HEK293T (cell line): ENCODE data around the gene KCNJ5.

Experiments
- CTCF ChIA-PET: fragments of 350-600 bp; formaldehyde crosslinking; extraction: SDS; loops from one replicate; lab custom pipeline; 2021; ENCODE audit warnings: antibody characterized with exemption, inconsistent platforms; lab: Yijun Ruan, JAX
- POLR2A ChIA-PET: fragments of 350-600 bp; formaldehyde crosslinking; extraction: SDS; loops from one replicate; lab custom pipeline; 2020; ENCODE audit warnings: antibody characterized with exemption, inconsistent platforms; lab: Yijun Ruan, JAX
- DNase-seq: peaks from one replicate; pipeline ENCODE4 v3.0.0; 2012; ENCODE audit warnings: mixed read lengths; ENCODE audit errors: extremely low spot score
- ARNT ChIP-seq: fragments of 450-650 bp; IDR thresholded peaks from 2 replicates; pipeline ENCODE4 v1.6.1; 2017; ENCODE audit warnings: mild to moderate bottlenecking
- BHLHE40 ChIP-seq: fragments of 450-650 bp; IDR thresholded peaks from 2 replicates; pipeline ENCODE4 v1.6.1; 2016; ENCODE audit warnings: mild to moderate bottlenecking, moderate library complexity, borderline replicate concordance
- CTBP1 ChIP-seq: fragments of 450-650 bp; IDR thresholded peaks from 2 replicates; pipeline ENCODE4 v1.6.1; 2016; ENCODE audit warnings: borderline replicate concordance
- ELF4 ChIP-seq: fragments of 450-650 bp; IDR thresholded peaks from 2 replicates; pipeline ENCODE4 v1.6.1; 2017; ENCODE audit warnings: antibody characterized with exemption
- FOXA1 ChIP-seq: fragments of 450-650 bp; IDR thresholded peaks from 2 replicates; pipeline ENCODE4 v1.6.1; 2016; ENCODE audit warnings: mild to moderate bottlenecking
- FOXK2 ChIP-seq: fragments of 450-650 bp; IDR thresholded peaks from 2 replicates; pipeline ENCODE4 v1.6.1; 2016; ENCODE audit warnings: mild to moderate bottlenecking
- FOXM1 ChIP-seq: fragments of 450-650 bp; IDR thresholded peaks from 2 replicates; pipeline ENCODE4 v1.6.1; 2017; ENCODE audit warnings: mild to moderate bottlenecking, borderline replicate concordance
- HDGF ChIP-seq: fragments of 450-650 bp; IDR thresholded peaks from 2 replicates; pipeline ENCODE4 v1.6.1; 2017; ENCODE audit warnings: antibody characterized with exemption, borderline replicate concordance
- L3MBTL2 ChIP-seq: fragments of 450-650 bp; conservative IDR thresholded peaks from 2 replicates; pipeline ENCODE4 v1.6.1; 2016; ENCODE audit warnings: mild to moderate bottlenecking
- LEF1 ChIP-seq: fragments of 450-650 bp; IDR thresholded peaks from 2 replicates; pipeline ENCODE4 v1.6.1; 2017; ENCODE audit warnings: mild to moderate bottlenecking, borderline replicate concordance
- NFRKB ChIP-seq: fragments of 450-650 bp; IDR thresholded peaks from 2 replicates; pipeline ENCODE4 v1.6.1; 2016; ENCODE audit warnings: mild to moderate bottlenecking, moderate library complexity
- PKNOX1 ChIP-seq: fragments of 450-650 bp; IDR thresholded peaks from 2 replicates; pipeline ENCODE4 v1.6.1; 2016
- SP1 ChIP-seq: fragments of 450-650 bp; IDR thresholded peaks from 2 replicates; pipeline ENCODE4 v1.6.1; 2017
- SUZ12 ChIP-seq: fragments of 450-650 bp; IDR thresholded peaks from 2 replicates; pipeline ENCODE4 v1.6.1; 2016; ENCODE audit warnings: mild to moderate bottlenecking
- TARDBP ChIP-seq: fragments of 450-650 bp; IDR thresholded peaks from 2 replicates; pipeline ENCODE4 v1.6.1; 2016
- ZNF384 ChIP-seq: fragments of 450-650 bp; IDR thresholded peaks from 2 replicates; pipeline ENCODE4 v1.6.1; 2016

KCNJ5 gene

GRCh38 chr11:128890543-128891368 lies at the start of gene KCNJ5:
KCNJ5 (plus strand) TSS chr11:128891356; CDS start chr11:128911274, 19,918 bp downstream.
- ChIA-PET CTCF (interaction anchor here (1.3 kb wide), 2 partner anchors 15 to 65 kb away, joined by 3 to 4 read pairs; no protein-coding TSS in a partner anchor), POLR2A (no interaction called here)
- DNase-seq = peak; percentile 45
- TF ChIP-seq SUZ12 = no peak
- TF ChIP-seq CTBP1 = no peak
- TF ChIP-seq FOXM1 = no peak
- no peak for TF ChIP-seq FOXK2
- 0 out of 2 replicates have a peak, but pooled peaks have one; percentile 23 for TF ChIP-seq L3MBTL2

GRCh38 chr11:128841461-128842072 lies 49.6 kb upstream of the KCNJ5 start:
- no peak for DNase-seq
- TF ChIP-seq TARDBP (no peak), NFRKB (no peak), LEF1 (no peak), ELF4 (no peak), CTBP1 (no peak), SUZ12 (no peak), PKNOX1 (no peak), BHLHE40 (no peak), HDGF (no peak), FOXM1 (no peak), ZNF384 (no peak), FOXK2 (no peak)
- ChIA-PET POLR2A (no interaction called here), CTCF (interaction anchor here (1.0 kb wide), 1 partner anchor 11 kb away, joined by 3 read pairs; no protein-coding TSS in a partner anchor)

- no peak for DNase-seq
- POLR2A ChIA-PET = no interaction called here
- CTCF ChIA-PET = no interaction called here
- TF ChIP-seq NFRKB (no peak), FOXK2 (no peak), ARNT (no peak)
These were observed 47.9 kb upstream of the KCNJ5 start for GRCh38 chr11:128843198-128843785.

GRCh38 chr11:128845334-128845780 lies 45.8 kb upstream of the KCNJ5 start:
- no peak for DNase-seq
- POLR2A ChIA-PET = interaction anchor here (0.6 kb wide), 1 partner anchor 121 kb away, joined by 3 read pairs; no protein-coding TSS in a partner anchor
- CTCF ChIA-PET = interaction anchor here (1.2 kb wide), 1 partner anchor 13 kb away, joined by 3 read pairs; no protein-coding TSS in a partner anchor
- TF ChIP-seq HDGF (no peak), CTBP1 (no peak), FOXK2 (no peak), BHLHE40 (no peak), LEF1 (no peak), ARNT (no peak), ELF4 (no peak), FOXA1 (no peak), L3MBTL2 (no peak), NFRKB (no peak)

- CTCF ChIA-PET = interaction anchor here (0.7 kb wide), 1 partner anchor 689 kb away, joined by 3 read pairs; no protein-coding TSS in a partner anchor
These were observed 44.2 kb upstream of the KCNJ5 start for GRCh38 chr11:128846985-128847384.

More at GRCh38 chr11:128846985-128847384, 44.2 kb upstream of the KCNJ5 start:
- POLR2A ChIA-PET = no interaction called here
- TF ChIP-seq ZNF384 (no peak), HDGF (no peak), TARDBP (no peak), NFRKB (no peak), SUZ12 (no peak), LEF1 (no peak), ELF4 (no peak), PKNOX1 (no peak), FOXA1 (no peak), ARNT (no peak), CTBP1 (no peak), SP1 (no peak), FOXM1 (no peak), L3MBTL2 (no peak), BHLHE40 (no peak), FOXK2 (no peak)
- DNase-seq = no peak
